Effector memory CD4-positive, alpha-beta T cell (primary cell): ENCODE data around the gene MCUR1.
"Not testable (repeated sequence)": the region's sequence is repeated elsewhere in the genome, so short reads cannot be mapped to it uniquely, and the experiment has no call there.

Experiments used
- DNase-seq, 3 donors: peaks; one replicate each; pipeline ENCODE4 v3.0.0-alpha.2; 2020
- H3K27ac ChIP-seq: 2 replicates; pipeline ENCODE4 v1.7.0; 2013; ENCODE audit warnings: mild to moderate bottlenecking, low read length, moderate library complexity; ENCODE audit not compliant: insufficient read depth, poor library complexity, severe bottlenecking
- H3K27me3 ChIP-seq: replicated peaks from 2 replicates; pipeline ENCODE4 v1.7.0; 2013; ENCODE audit warnings: mild to moderate bottlenecking, low read length; ENCODE audit not compliant: insufficient read depth, control insufficient read depth, poor library complexity, severe bottlenecking
- H3K36me3 ChIP-seq: 2 replicates; pipeline ENCODE4 v1.7.0; 2013; ENCODE audit warnings: mild to moderate bottlenecking, low read length, moderate library complexity; ENCODE audit not compliant: control insufficient read depth, insufficient read depth
- H3K4me1 ChIP-seq: 2 replicates; pipeline ENCODE4 v1.7.0; 2013; ENCODE audit warnings: low read length, mild to moderate bottlenecking; ENCODE audit not compliant: control insufficient read depth, insufficient read depth, poor library complexity, severe bottlenecking
- H3K4me3 ChIP-seq: 2 replicates; pipeline ENCODE4 v1.7.0; 2013; ENCODE audit warnings: low read length, low read depth, mild to moderate bottlenecking; ENCODE audit not compliant: insufficient read depth, poor library complexity, severe bottlenecking
- H3K9me3 ChIP-seq: 2 replicates; pipeline ENCODE4 v1.7.0; 2013; ENCODE audit warnings: mild to moderate bottlenecking, low read length, moderate library complexity; ENCODE audit not compliant: control insufficient read depth
- total RNA-seq, 3 donors: gene quantifications; one replicate each; lab custom pipeline; 2026; lab: John Stamatoyannopoulos, UW

Gene MCUR1, protein sequence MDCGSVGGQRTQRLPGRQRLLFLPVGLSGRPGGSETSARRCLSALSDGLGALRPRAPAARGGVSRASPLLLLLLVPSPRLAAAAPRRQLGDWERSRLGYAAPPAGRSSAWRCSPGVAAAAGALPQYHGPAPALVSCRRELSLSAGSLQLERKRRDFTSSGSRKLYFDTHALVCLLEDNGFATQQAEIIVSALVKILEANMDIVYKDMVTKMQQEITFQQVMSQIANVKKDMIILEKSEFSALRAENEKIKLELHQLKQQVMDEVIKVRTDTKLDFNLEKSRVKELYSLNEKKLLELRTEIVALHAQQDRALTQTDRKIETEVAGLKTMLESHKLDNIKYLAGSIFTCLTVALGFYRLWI
- total RNA-seq, result 13.7 to 16.4 (median 14.2) reads per million in 3 donors

GRCh38 chr6:13814176-13814937, at the start of gene MCUR1:
Gene MCUR1, minus strand, starts transcription at chr6:13814557. Its CDS starts 128 bp downstream, at chr6:13814429.
- Histone ChIP-seq H3K27me3 (no peaks in the 10 kb centered on the region), H3K4me3 (peak within 1 kb of the TSS; percentile 85)

DNA sequence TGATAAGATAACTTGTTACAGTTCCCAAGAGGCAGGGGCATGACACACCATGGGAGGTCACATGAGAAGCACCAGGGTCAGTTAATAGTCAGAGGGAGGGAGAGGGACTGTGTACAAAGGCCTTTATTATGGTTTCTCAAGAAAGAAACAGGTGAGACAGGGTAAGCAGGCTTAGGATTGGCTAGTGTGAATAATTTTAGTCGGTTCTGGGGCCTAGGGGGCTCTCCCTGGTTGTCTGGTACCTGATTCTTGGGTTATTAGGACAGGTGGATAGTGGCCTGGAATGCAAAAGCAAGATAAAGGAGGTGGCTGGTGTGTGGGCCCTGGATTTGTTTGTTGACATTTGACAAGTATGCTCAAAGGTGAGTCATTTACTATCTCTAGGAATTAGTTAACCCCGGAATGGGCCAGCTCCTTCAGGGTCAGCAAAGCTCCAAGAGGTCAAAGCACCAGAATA, 49.4 kb upstream of the MCUR1 start:
- Histone ChIP-seq H3K27ac (no peak overlapping the region), H3K9me3 (no peaks in the 10 kb centered on the region), H3K36me3 (no peaks in the 10 kb centered on the region), H3K27me3 (peaks cover 11% of the 10 kb centered on the region), H3K4me3 (no peak overlapping the region), H3K4me1 (peaks cover 5% of the 10 kb centered on the region)
- no peak for DNase-seq

More at GRCh38 chr6:13814176-13814937, at the start of gene MCUR1:
- H3K36me3 ChIP-seq, result no peaks in the 10 kb centered on the region
- peaks cover 7% of the 10 kb centered on the region for H3K4me1 ChIP-seq
- peak; percentile 69 to 73 (median 70) for DNase-seq
- no peaks in the 10 kb centered on the region for H3K9me3 ChIP-seq
- peak within 1 kb of the TSS; percentile 80 for H3K27ac ChIP-seq

DNA sequence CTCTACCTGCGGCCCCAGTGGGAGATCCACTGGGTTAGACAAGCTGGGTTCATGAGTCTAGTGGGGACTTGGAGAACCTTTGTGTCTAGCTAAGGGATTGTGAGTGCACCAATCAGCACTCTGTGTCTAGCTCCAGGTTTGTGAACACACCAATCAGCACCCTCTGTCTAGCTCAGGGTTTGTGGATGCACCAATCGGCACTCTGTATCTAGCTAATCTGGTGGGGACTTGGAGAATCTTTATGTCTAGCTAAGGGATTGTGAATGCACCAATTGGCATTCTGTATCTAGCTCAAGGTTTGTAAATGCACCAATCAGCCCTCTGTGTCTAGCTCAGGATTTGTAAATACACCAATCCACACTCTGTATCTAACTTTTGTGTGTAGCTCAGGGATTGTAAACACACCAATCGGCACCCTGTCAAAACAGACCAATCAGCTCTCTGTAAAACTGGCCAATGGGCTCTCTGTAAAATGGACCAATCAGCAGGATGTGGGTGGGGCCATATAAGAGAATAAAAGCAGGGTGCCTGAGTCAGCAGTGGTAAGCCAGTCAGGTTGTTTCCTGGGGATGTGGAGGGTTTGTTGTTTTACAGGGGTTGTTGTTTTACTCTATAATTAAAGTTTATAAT, 46.3 kb upstream of the MCUR1 start:
- not testable (repeated sequence) for H3K27ac ChIP-seq, DNase-seq, H3K4me3 ChIP-seq, H3K36me3 ChIP-seq, H3K4me1 ChIP-seq, H3K9me3 ChIP-seq
- peaks cover 11% of the 10 kb centered on the region for H3K27me3 ChIP-seq

DNA sequence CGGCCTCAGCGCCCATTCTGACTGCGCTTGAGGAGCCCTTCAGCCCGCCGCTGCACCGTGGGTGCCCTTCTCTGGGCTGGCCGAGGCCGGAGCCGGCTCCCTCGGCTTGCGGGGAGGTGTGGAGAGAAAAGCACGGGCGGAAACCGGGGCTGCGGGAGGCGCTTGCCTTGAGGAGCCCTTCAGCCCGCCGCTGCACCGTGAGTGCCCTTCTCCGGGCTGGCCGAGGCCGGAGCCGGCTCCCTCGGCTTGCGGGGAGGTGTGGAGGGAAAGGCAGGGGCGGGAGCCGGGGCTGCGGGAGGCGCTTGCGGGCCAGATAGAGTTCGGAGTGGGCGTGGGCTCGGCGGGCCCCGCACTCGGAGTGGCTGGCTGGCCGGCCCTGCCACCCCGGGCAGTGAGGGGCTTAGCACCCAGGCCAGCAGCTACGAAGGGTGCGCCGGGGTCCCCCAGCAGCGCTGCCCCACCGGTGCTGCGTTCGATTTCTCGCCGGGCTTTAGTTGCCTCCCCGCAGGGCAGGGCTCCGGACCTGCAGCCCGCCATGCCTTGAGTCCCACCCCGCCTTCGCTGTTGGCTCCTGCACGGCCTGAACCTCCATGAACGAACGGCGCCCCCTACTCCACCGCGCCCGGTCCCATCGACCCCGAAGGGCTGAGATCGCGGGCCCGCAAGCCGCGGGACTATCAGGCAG, 45.7 kb upstream of the MCUR1 start:
- Histone ChIP-seq H3K36me3 (no peaks in the 10 kb centered on the region), H3K9me3 (no peaks in the 10 kb centered on the region), H3K4me1 (peaks cover 5% of the 10 kb centered on the region), H3K4me3 (no peak overlapping the region), H3K27me3 (peaks cover 11% of the 10 kb centered on the region), H3K27ac (no peak overlapping the region)
- no peak for DNase-seq

GRCh38 chr6:13854716-13855250, 40.4 kb upstream of the MCUR1 start:
- no peaks in the 10 kb centered on the region for H3K4me1 ChIP-seq
- no peaks in the 10 kb centered on the region for H3K36me3 ChIP-seq
- no peak overlapping the region for H3K27ac ChIP-seq
- no peak overlapping the region for H3K4me3 ChIP-seq
- DNase-seq, result no peak
- peaks cover 3% of the 10 kb centered on the region for H3K27me3 ChIP-seq
- H3K9me3 ChIP-seq, result no peaks in the 10 kb centered on the region

DNA sequence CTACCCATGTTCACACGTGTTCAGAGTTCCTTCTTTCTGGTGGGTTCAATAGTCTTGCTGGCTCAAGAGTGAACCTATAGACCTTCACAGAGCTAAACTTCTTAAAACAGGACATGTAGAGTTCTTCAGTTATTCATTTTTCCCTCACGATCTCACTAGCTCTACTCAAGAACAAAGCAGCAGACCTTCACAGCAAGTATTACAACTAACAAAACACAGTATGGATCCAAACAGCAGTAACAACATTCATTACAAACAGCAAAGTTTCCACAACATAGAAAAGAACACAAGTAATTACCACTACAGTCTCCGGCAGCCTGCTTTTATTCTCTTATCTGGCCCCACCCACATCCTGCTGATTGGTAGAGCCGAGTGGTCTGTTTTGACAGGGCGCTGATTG, 39.5 kb upstream of the MCUR1 start:
- no peaks in the 10 kb centered on the region for H3K36me3 ChIP-seq
- no peaks in the 10 kb centered on the region for H3K27me3 ChIP-seq
- H3K9me3 ChIP-seq, result no peaks in the 10 kb centered on the region
- H3K27ac ChIP-seq, result no peak overlapping the region
- H3K4me3 ChIP-seq, result no peak overlapping the region
- DNase-seq, result no peak
- no peaks in the 10 kb centered on the region for H3K4me1 ChIP-seq

GRCh38 chr6:13851803-13852202, 37.4 kb upstream of the MCUR1 start:
- DNase-seq, result no peak
- H3K27ac ChIP-seq, result no peak overlapping the region
- no peak overlapping the region for H3K4me3 ChIP-seq

GRCh38 chr6:13851330-13851729, 37.0 kb upstream of the MCUR1 start:
- Histone ChIP-seq H3K4me1 (no peaks in the 10 kb centered on the region), H3K36me3 (no peaks in the 10 kb centered on the region), H3K9me3 (no peaks in the 10 kb centered on the region), H3K27ac (no peak overlapping the region), H3K4me3 (no peak overlapping the region), H3K27me3 (no peaks in the 10 kb centered on the region)
- DNase-seq, result no peak

More at GRCh38 chr6:13851803-13852202, 37.4 kb upstream of the MCUR1 start:
- Histone ChIP-seq H3K4me1 (no peaks in the 10 kb centered on the region), H3K36me3 (no peaks in the 10 kb centered on the region), H3K27me3 (no peaks in the 10 kb centered on the region), H3K9me3 (no peaks in the 10 kb centered on the region)

- not testable (repeated sequence) for H3K27ac ChIP-seq, H3K4me3 ChIP-seq, H3K9me3 ChIP-seq, H3K4me1 ChIP-seq, DNase-seq, H3K27me3 ChIP-seq, H3K36me3 ChIP-seq
These were observed 36.3 kb upstream of the MCUR1 start for GRCh38 chr6:13850690-13851089.
